GM21737 (cell line): ENCODE data around the gene BLZF1.
"Not testable (repeated sequence)": the region's sequence is repeated elsewhere in the genome, so short reads cannot be mapped to it uniquely, and the experiment has no call there.

ENCODE experiments used
- ATAC-seq: cut with Tn5 transposase; IDR thresholded peaks from one replicate; pipeline ENCODE4 v1.9.1; 2021; ENCODE audit warnings: mild to moderate bottlenecking, moderate library complexity; ENCODE audit not compliant: unreplicated experiment

BLZF1 gene

DNA sequence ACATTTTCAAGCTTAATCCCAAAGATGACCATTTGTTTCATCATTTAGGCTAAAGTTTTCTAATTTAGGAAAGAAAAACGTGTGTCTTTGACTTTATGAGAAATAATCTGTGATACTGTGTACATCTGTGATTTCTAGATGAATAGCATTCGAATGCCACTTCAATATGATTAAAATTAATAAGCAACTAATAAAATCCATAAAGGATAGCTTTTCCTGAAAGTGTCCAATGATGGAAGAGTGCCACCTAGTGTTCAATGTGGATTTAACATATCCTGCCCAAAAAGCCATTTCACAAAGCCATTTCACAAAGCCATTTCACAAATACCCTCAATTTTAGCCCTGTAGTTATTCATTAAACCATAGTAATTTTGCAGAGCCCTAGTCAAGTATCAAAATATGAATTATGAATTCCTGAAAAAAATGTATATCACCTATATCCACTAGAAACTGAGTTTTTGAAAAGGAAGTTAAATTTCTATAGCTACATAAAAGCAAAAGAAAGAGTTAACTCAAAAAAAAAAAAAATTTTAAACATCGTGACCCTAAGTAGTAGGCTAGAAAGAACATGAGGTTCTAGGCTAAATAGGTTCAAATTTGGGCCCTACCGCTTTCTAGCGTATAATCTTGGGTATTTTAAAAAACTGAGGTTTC is 19.5 kb upstream of the BLZF1 start:
- ATAC-seq = no peak

DNA sequence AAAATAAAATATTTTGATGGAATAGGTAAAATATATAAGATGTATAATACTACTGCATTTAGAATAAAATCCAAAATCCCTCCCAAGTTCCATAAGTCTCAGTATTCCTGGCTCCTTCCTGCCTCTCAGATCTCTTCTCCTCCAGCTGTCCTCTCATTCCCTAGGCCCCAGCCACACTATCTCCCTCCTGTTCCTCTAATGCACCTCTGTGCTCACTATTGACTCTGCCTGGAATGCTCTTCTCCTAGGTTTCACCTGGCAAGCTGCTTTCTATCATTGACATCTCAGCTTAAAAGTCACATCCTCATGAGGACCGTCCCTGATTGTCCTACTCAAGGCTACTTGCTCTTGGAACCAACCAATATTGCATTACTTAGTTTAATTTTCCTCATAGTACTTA is 7.6 kb upstream of the BLZF1 start:
- no peak for ATAC-seq

DNA sequence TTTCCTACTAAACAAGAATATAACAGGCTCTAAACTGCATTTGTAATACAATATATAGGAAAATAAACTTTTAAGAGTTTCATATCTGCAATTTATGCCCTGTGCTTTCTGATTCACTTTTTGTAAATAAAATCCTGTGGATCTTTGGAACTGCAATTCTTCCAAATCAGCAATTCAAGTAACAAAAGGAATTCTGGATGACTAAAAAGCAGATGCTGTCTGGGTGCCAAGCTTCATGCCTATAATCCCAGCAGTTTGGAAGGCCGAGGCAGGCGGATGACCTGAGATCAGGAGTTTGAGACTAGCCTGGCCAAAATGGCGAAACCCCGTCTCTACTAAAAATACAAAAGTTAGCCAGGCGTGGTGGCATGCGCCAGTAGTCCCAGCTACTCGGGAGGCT is 6.7 kb upstream of the BLZF1 start:
- no peak for ATAC-seq

DNA sequence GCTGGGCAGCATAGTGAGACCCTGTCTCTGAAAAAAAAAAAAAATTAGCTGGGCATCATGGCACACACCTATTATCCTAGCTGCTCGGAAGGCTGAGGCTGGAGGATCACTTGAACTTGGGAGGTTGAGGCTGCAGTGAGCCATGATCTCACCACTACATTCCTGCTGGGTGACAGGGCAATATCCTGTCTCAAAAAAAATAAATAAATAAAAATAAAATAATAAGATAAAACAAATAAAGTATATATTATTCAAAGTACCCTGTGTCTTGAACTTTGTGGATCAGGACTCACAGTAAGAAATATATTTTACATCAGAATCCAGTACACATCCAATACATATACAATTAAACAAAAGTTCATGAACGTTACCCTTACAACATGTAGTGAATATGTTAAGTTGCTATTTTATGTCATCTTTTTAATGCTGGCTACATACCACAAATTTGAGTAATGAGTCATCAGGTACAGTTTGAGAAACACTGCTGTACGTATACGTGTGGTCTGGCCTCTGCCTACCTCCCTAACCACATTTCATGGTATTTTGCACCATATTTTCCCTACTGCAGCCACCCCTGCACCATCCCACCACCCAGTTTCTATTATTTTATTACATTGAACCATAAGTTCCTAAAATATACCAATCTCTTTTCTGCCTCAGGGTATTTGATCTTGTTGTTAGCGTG is 4.8 kb upstream of the BLZF1 start:
- ATAC-seq = no peak

DNA sequence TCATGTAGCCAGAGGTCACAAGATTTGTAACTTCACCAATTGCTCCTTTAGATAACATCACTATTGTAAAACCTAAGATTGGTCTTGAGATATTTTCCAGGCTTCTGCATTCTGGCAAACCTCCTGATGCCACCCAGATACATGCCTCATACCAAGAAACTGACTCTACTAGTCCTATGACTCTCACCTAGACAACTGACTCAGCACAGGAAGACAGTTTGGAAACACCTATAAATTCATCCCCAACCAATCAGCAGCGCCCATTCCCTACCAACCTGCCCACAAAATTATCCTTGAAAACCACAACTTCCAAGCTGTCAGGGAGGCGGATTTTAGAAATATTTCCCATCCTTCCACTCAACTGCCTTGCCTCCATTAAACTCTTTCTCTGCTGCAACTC is 3.0 kb upstream of the BLZF1 start:
- ATAC-seq = no peak

DNA sequence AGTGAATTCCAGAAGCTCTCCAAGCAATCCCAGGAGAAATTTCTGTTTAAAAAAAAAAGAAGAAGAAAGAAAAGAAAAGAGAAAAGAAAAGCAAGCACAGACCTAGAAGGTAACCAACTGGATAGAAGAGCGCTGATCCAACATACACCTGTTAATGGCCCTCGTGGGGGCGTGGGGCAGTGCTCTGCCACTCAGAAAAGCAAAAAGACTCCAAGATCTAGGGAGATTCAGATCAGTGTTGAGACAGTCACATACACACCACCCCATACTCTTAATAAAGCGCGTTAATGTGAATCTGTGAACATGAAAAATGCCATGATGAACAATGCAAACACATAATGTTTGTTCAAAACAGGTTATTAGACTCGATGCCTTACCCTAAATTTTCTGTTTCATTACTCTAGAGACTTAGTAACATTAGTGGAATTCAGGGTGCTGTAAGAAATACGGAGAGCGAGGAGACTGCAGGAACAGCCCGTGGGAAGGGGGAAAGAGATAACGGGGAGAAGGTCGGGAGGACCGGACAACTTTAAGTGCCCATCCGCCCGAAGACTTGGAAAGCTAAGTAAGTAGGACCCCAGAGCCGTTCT is 804 bp upstream of the BLZF1 start:
- no peak for ATAC-seq

DNA sequence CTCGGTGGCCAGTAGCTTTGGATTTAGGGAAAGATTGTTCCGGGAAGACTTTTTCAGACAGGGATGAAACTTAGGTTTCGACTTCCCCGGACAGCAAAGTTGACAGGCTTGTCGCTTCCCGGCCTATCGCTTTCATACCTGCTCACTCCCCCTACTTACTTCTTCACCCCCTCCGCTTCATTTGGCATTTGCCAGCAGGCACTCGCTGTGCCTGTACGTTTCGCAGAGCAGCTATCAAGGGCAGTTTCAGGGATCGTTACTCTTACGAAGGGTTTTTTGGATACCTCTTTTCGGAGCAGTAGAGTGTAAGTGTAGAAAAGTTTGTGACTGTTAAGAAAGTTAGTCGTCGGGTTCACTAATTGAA is 393 bp downstream of the BLZF1 start:
- no peak for ATAC-seq

DNA sequence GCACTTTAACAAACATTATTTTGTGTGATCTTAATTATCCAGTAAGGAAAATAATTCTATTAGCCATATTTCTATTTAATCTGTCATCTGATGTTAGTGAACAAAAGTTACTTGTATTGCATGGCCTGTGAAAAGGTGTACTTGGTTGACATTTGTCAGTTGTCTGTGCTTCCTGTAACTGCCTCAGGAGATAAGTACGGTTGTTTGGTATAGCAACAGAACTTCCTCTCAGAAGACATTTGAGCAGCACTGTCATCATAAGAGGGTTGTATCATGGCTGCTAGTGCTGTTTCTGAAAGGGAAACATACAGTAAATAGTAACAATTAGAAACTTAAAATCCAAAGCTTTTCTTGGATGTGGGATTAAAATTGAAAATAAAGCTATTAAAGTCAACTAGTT is 3.4 kb downstream of the BLZF1 start:
- ATAC-seq = no peak

DNA sequence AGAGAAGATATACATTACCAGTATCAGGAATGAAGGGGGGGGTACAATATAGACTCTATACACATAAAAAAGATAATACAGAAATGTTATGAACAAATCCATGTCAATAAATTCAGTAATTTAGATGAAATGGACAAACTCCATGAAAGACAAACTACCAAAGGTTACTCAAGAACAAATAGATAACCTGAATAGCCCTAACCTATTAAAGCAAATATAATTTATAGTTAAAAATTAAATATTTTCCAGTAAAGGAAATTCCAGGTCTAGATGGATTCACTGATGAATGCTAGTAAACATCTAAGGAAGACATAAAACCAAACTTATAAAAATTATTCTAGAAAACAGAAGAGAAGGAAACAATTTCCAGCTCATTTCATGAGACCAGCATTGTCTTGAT is 13.2 kb downstream of the BLZF1 start:
- ATAC-seq = no peak

DNA sequence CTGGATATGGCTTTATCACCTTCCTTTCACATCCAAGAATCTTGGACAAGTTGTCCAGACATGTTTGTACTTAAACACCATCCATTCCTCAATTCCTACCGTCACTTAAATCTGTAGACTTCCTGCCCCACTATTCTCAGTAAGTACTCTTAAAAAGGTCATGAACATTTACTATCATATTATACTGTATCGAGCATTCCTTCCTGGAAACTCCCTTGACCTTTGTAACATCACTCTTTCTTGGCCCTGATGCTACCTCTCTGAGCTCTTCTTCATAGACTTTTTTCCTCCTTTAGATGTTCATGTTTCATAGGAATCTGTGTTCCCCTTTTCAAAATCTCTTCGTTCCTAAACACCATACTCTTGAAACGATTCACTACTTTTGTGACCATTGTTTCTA is 15.5 kb downstream of the BLZF1 start:
- ATAC-seq = no peak

DNA sequence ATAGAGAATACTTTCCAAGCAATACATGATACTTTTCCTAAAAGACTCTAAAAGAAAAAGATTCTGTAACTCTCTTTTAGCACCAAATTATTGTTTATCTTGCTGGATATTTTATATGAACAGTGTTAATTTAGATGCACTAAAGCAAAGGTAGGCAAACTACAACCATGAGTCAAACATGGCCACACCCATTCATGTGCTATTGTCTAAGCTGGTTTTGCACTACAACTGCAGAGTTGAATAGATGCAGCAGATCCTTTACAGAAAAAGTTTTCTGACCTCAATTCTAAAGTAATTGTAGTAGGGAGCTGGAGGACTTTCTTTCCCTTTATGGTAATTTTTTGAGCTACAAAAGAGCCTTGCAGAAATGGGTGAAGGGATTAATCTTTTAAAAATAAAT is 19.4 kb downstream of the BLZF1 start:
- ATAC-seq = no peak

DNA sequence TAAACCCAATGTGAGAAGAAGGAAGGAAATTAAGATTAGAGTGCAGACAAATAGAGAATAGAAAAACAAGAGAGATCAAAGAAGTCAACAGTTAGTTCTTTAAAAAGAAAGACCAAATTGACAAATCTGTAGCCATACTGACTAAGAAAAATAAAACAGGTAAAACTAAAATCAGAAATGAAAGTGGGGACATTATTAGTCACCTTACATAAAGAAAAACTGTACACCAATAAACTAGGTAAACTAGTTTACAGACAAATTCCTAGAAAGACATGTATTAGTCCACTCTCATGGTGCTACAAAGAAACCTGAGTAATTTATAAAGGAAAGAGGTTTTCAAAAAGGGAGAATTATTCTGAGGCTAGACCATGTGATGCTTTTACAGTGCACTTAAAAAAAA is 22.3 kb downstream of the BLZF1 start:
- peak; percentile 55 for ATAC-seq

DNA sequence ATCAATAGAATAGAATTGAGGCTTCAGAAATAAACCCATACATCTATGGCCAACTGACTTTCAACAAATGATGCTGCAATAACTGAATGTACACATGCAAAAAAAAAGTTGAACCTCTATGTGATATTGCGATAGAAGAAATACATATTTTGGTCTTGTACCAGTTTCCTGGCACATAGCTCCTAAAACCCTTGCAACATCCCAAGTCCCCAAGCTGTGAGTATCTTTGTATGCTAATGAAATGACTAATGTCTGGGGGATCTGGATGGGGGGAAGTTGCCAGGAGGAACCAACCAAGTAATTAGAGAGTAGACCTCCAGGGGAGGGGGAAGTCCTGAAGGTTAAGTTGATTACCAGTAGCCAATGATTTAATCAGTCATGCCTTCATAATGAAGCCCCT is 24.4 kb downstream of the BLZF1 start:
- no peak for ATAC-seq

DNA sequence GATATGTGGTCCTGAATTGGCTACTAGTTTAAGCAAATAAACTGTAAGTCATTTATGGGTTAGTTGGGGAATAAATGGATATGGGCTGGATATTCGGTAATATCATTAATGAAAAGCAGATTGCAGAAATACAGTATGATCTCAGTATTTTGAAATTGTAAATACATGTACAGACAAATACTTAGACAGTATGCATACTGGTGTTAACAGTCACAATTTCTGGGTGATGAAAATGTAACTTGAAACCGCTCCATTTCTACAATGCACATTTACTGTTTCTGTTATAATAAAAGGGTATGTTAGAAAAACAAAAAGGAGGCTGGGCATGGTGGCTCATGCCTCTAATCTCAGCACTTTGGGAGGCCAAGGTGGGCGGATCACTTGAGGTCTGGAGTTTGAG is 28.0 kb downstream of the BLZF1 start:
- ATAC-seq = no peak

DNA sequence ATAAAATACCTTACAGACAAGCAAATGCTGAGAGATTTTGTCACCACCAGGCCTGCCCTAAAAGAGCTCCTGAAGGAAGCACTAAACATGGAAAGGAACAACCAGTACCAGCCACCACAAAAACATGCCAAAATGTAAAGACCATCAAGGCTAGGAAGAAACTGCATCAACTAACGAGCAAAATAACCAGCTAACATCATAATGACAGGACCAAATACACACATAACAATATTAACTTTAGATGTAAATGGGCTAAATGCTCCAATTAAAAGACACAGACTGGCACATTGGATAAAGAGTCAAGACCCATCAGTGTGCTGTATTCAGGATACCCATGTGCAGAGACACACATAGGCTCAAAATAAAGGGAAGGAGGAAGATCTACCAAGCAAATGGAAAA is 34.6 kb downstream of the BLZF1 start:
- not testable (repeated sequence) for ATAC-seq

DNA sequence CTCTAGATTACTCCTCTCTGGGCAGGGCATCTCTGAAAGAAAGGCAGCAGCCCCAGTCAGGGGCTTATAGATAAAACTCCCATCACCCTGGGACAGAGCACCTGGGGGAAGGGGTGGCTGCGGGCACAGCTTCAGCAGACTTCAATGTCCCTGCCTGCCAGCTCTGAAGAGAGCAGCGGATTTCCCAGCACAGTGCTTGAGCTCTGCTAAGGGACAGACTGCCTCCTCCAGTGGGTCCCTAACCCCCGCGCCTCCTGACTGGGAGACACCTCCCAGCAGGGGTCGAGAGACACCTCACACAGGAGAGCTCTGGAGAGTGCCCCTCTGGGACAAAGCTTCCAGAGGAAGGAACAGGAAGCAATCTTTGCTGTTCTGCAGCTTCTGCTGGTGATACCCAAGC is 40.3 kb downstream of the BLZF1 start:
- ATAC-seq = not testable (repeated sequence)

DNA sequence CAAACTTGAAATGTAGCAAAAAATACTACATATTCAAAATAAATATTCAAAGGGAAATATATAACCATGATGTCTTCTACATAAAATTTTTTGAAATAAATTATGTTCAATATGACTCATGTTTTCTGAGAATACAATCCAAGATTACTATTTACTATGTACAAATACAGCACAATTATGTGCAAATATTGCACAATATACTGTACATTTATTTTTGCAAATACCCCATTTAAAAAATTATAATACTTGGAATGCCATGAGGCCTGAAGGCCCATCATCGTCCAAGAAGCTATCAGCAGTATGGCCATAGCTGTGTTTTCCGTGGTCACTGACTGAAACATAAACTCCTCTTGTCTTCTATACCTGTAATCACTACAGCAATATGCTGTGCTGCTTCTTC is 47.0 kb downstream of the BLZF1 start:
- no peak for ATAC-seq

DNA sequence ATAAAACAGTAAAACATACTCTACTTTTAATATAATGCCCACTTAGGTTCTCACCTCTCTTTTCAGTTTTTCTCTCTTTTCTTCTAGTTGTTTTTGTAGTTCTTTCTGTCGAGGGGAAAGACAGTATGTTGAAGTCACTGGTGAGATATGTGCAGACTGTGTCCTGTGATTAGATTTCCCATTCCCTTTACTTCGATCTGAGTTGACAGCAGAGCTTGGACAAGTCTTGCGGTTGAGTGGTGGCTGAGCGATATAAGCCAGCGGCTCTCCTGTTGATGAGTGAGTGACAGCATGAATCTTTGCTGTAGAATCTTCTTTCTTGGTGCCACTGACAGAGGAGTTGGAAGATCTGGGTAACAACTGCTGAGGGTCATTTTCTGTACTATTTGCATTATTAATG is 53.3 kb downstream of the BLZF1 start:
- no peak for ATAC-seq

DNA sequence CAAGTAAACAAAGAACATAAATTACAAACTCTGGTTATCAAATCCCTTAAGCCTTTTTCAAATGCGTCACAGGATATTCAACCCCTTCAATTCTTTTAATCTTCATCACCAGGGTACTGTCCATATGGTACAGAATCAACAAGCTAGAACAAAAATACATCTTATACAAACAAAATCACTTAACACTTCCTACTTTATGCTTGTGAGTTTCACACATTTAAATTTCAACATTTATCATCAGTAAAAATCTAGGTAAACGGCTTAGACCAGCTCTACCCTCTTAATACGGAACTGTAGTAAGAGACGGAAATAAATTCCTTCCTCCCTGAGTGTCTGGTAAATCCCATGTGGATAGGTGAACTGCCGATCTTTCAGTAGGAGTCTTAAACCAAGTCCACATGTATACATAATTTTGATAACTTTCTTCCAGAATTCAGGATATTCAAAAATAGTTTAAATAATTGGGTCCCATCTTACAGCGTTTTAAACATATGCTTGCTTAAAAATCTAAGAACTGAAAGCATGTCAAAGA is 58.2 kb downstream of the BLZF1 start:
- no peak for ATAC-seq

DNA sequence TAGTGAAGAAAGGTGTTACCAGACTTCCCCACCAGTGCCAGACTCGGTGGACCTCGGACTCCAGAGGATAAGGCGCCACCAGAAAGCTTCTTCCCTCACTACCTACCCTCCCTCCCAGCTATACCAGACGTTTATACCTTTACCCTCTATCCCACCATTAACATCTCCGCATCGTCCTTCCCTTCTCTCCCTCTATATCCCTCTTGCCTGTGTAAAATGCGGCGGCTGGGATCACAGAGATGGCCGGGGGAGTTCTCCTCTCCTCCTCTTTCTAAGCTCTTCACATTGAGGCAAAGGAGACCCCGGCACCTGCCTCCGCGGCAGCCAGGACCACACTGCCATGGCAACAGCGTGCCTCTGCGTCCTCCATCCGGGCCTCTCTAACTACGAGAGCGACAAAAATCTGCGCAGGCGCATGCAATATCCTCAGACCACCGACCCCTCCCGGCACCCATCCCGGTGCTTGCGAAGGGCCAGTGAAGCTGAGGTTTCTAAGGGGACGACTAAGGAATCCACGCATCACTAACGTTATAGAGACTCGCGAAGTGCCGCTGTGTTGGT is 59.2 kb downstream of the BLZF1 start, which contains the start of gene CCDC181:
Gene CCDC181, minus strand, starts transcription at position 394 of the 561 bp plus-strand sequence. CDS start 2,547 bp downstream, outside the sequence.
- no peak for ATAC-seq
